Liver (tissue), 3 donors: ENCODE measurements around the gene OTUD5.

ENCODE experiments used
- GABPA ChIP-seq, 2 donors: IDR thresholded peaks in 1 of 2; conservative IDR thresholded peaks in 1 of 2; 2 replicates each; pipeline ENCODE4 v1.6.1; 2016; ENCODE audit warnings: antibody characterized with exemption in 2 of 2, mild to moderate bottlenecking in 1 of 2, moderate library complexity in 1 of 2
- MAX ChIP-seq: IDR thresholded peaks from 2 replicates; pipeline ENCODE4 v1.6.1; 2016; ENCODE audit warnings: antibody characterized with exemption
- RXRA ChIP-seq, 2 donors: IDR thresholded peaks; 2 replicates each; pipeline ENCODE4 v1.6.1; 2017 to 2018; ENCODE audit warnings: antibody characterized with exemption in 2 of 2, mild to moderate bottlenecking in 1 of 2
- SP1 ChIP-seq: IDR thresholded peaks from 2 replicates; pipeline ENCODE4 v1.6.1; 2018; ENCODE audit warnings: antibody characterized with exemption, mild to moderate bottlenecking
- TAF1 ChIP-seq: conservative IDR thresholded peaks from 2 replicates; pipeline ENCODE4 v1.6.1; 2016; ENCODE audit warnings: antibody characterized with exemption, mild to moderate bottlenecking
- ZBTB33 ChIP-seq: IDR thresholded peaks from 2 replicates; pipeline ENCODE4 v1.6.1; 2016; ENCODE audit warnings: antibody characterized with exemption
- TF ChIP-seq, protein P1 (sequence below): fragments of 150-350 bp; IDR thresholded peaks from 2 replicates; pipeline ENCODE4 v1.5.1; 2017; ENCODE audit warnings: improper control_type of control experiment, low read depth, low read length; ENCODE audit not compliant: missing input control
- TF ChIP-seq, protein P2 (sequence below): IDR thresholded peaks from 2 replicates; pipeline ENCODE4 v1.6.1; 2016; ENCODE audit warnings: antibody characterized with exemption, mild to moderate bottlenecking
- donor health status: healthy.
- donor health status: healthy.

GRCh38 chrX:48969471-48969870 is 12.1 kb upstream of the OTUD5 start:
- TF ChIP-seq, protein P1, sequence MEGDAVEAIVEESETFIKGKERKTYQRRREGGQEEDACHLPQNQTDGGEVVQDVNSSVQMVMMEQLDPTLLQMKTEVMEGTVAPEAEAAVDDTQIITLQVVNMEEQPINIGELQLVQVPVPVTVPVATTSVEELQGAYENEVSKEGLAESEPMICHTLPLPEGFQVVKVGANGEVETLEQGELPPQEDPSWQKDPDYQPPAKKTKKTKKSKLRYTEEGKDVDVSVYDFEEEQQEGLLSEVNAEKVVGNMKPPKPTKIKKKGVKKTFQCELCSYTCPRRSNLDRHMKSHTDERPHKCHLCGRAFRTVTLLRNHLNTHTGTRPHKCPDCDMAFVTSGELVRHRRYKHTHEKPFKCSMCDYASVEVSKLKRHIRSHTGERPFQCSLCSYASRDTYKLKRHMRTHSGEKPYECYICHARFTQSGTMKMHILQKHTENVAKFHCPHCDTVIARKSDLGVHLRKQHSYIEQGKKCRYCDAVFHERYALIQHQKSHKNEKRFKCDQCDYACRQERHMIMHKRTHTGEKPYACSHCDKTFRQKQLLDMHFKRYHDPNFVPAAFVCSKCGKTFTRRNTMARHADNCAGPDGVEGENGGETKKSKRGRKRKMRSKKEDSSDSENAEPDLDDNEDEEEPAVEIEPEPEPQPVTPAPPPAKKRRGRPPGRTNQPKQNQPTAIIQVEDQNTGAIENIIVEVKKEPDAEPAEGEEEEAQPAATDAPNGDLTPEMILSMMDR, result no peak
- TF ChIP-seq, protein P2, sequence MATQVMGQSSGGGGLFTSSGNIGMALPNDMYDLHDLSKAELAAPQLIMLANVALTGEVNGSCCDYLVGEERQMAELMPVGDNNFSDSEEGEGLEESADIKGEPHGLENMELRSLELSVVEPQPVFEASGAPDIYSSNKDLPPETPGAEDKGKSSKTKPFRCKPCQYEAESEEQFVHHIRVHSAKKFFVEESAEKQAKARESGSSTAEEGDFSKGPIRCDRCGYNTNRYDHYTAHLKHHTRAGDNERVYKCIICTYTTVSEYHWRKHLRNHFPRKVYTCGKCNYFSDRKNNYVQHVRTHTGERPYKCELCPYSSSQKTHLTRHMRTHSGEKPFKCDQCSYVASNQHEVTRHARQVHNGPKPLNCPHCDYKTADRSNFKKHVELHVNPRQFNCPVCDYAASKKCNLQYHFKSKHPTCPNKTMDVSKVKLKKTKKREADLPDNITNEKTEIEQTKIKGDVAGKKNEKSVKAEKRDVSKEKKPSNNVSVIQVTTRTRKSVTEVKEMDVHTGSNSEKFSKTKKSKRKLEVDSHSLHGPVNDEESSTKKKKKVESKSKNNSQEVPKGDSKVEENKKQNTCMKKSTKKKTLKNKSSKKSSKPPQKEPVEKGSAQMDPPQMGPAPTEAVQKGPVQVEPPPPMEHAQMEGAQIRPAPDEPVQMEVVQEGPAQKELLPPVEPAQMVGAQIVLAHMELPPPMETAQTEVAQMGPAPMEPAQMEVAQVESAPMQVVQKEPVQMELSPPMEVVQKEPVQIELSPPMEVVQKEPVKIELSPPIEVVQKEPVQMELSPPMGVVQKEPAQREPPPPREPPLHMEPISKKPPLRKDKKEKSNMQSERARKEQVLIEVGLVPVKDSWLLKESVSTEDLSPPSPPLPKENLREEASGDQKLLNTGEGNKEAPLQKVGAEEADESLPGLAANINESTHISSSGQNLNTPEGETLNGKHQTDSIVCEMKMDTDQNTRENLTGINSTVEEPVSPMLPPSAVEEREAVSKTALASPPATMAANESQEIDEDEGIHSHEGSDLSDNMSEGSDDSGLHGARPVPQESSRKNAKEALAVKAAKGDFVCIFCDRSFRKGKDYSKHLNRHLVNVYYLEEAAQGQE, result no peak
- no peak for TF ChIP-seq RXRA (IDR thresholded peaks at IDR 0.05)
- no peak for TF ChIP-seq TAF1
- TF ChIP-seq GABPA (IDR thresholded peaks at IDR 0.05 in 1 of 2, conservative IDR thresholded peaks at IDR 0.05 in 1 of 2), result no peak
- no peak for TF ChIP-seq MAX
- TF ChIP-seq ZBTB33, result no peak
- no peak for TF ChIP-seq SP1
